Karpas-422 (cell line): ENCODE data around the gene CDK15. TPM values are rescaled to one million over a fixed set of nuclear protein-coding genes. Genes with fewer than 3 reads are reported as not detected.
A peak's percentile ranks its signal among the peaks of the same experiment; 100 is the strongest.

Experiments used
- DNase-seq: peaks from one replicate; pipeline ENCODE4 v3.0.0-alpha.2; 2015
- H2AFZ ChIP-seq: fragments of 200-600 bp; sonication (generic); 2 replicates; pipeline ENCODE4 v1.6.1; 2014; ENCODE audit warnings: antibody characterized with exemption, low read length, mixed read lengths
- H3K27ac ChIP-seq: fragments of 200-600 bp; sonication (generic); 2 replicates; pipeline ENCODE4 v1.5.1; 2014; ENCODE audit warnings: mild to moderate bottlenecking, low read length, moderate library complexity
- H3K27me3 ChIP-seq: fragments of 200-600 bp; sonication (generic); 2 replicates; pipeline ENCODE4 v1.6.1; 2014; ENCODE audit warnings: low read length, mixed read lengths
- H3K36me3 ChIP-seq: fragments of 200-600 bp; sonication (generic); 2 replicates; pipeline ENCODE4 v1.6.1; 2014; ENCODE audit warnings: low read length, mixed read lengths; ENCODE audit not compliant: insufficient read depth
- H3K4me1 ChIP-seq: fragments of 200-600 bp; sonication (generic); 2 replicates; pipeline ENCODE4 v1.6.1; 2014; ENCODE audit warnings: mild to moderate bottlenecking, low read length, mixed read lengths
- H3K4me2 ChIP-seq: fragments of 200-600 bp; sonication (generic); 2 replicates; pipeline ENCODE4 v1.6.1; 2014; ENCODE audit warnings: low read length, low read depth, mild to moderate bottlenecking; ENCODE audit not compliant: poor library complexity, severe bottlenecking
- H3K4me3 ChIP-seq: fragments of 200-600 bp; sonication (generic); 2 replicates; pipeline ENCODE4 v1.5.1; 2014; ENCODE audit warnings: mild to moderate bottlenecking, antibody characterized with exemption, low read length, mixed read lengths
- H3K79me2 ChIP-seq: fragments of 200-600 bp; sonication (generic); 2 replicates; pipeline ENCODE4 v1.6.1; 2014; ENCODE audit warnings: mild to moderate bottlenecking, low read length, mixed read lengths
- H3K9ac ChIP-seq: fragments of 200-600 bp; sonication (generic); 2 replicates; pipeline ENCODE4 v1.6.0; 2014; ENCODE audit warnings: low read length
- H3K9me2 ChIP-seq: fragments of 200-600 bp; sonication (generic), shearing (Covaris generic); replicated peaks from 2 replicates; pipeline ENCODE4 v1.6.0; 2014; ENCODE audit warnings: mild to moderate bottlenecking, low read length, moderate library complexity; ENCODE audit not compliant: insufficient read depth
- H3K9me3 ChIP-seq: fragments of 300-700, 200-600 bp; sonication (generic); 2 replicates; pipeline ENCODE4 v1.6.1; 2014; ENCODE audit warnings: low read length, mixed read lengths
- H4K20me1 ChIP-seq: fragments of 200-600 bp; sonication (generic); 2 replicates; pipeline ENCODE4 v1.6.1; 2014; ENCODE audit warnings: mild to moderate bottlenecking, antibody characterized with exemption, low read length, low read depth; ENCODE audit not compliant: insufficient read depth
- total RNA-seq: library from RNA; depleted of rRNA; stranded (reverse); fragments of >200 nt; shearing (Covaris generic); gene quantifications from 2 replicates; pipeline ENCODE4 v1.2.3, GENCODE V29; 2014; ENCODE audit warnings: low replicate concordance

Gene CDK15
- total RNA-seq, 1 experiment from 2014 or later, result not detected

GRCh38 chr2:201855356-201855755, 49.0 kb downstream of the CDK15 start:
- no peak overlapping the region for H2AFZ ChIP-seq
- H3K27me3 ChIP-seq, result no peaks in the 10 kb centered on the region
- no peak overlapping the region for H3K27ac ChIP-seq
- H3K4me3 ChIP-seq, result no peak overlapping the region
- H3K4me2 ChIP-seq, result no peak overlapping the region
- no peak overlapping the region for H3K9ac ChIP-seq
- no peaks in the 10 kb centered on the region for H4K20me1 ChIP-seq
- no peaks in the 10 kb centered on the region for H3K36me3 ChIP-seq
- H3K9me3 ChIP-seq, result no peaks in the 10 kb centered on the region
- no peaks in the 10 kb centered on the region for H3K79me2 ChIP-seq
- peaks cover 14% of the 10 kb centered on the region for H3K4me1 ChIP-seq
- no peak for DNase-seq
- no peaks in the 10 kb centered on the region for H3K9me2 ChIP-seq

DNA sequence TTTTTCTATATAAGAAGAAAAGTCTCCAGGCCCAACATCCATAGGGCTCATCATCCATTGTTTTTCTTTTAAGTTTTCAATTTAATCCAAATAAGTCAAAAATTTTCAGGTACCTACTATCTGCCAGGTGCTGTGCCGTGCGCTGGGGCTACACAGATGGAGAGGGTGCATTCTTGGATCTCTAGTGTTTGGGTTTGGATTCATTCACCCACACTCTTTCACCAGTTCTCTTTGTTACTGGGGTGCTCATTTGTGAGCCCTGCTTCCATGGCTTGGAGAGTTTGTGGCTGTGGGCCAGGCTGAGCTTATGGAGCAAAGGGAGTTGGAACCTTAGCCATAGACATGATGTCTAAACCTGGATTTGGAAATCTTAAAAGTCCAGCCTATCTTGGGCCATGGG, 51.0 kb downstream of the CDK15 start:
- Histone ChIP-seq H3K79me2 (no peaks in the 10 kb centered on the region), H3K9me2 (no peaks in the 10 kb centered on the region), H3K4me1 (peaks cover 21% of the 10 kb centered on the region), H3K9me3 (no peaks in the 10 kb centered on the region), H4K20me1 (no peaks in the 10 kb centered on the region), H3K4me3 (no peak overlapping the region), H3K4me2 (no peak overlapping the region), H2AFZ (no peak overlapping the region), H3K36me3 (no peaks in the 10 kb centered on the region), H3K27ac (no peak overlapping the region), H3K27me3 (no peaks in the 10 kb centered on the region), H3K9ac (no peak overlapping the region)
- DNase-seq, result no peak

DNA sequence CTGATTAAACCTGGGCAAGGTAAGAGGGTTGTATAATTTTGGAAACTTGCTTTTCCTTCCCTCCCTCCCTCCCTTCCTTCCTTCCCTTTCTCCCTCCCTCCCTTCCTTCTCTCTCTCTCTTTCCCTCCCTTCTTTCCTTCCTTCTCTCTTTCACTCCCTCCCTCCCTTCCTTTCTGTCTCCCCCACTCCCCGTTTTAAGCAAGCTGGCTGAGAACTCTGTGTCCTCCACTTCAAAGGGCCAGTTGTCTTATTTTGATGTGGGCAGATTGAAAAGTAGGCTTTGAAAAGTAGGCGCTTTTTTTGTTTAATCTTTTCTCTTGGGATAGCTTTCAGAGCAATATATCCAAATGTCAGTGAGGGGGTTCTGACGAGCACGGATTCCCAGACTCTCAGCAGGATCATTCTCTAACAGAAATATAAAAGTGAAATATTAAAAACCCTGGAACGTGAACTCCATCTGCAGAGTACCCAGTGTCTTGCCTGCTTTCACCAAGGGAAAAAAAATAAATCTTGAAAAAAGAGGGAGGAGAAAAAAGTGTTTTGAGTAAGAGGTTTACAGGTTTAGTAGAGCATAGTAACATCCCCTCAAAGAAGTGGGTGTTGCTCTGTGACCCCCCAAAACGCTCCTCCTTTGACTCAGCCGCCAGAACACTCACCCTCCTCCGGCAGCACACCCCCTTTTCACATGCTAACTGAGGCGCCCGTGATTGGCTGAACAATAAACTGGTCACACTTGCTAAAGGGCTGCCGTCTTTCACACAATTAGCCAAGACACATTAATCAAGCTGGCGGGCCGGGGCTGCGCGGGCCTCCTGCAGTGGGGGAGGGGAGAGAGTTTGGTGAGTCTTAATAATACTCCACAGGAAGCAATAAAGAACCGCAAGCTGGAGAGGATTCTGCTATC, 52.2 kb downstream of the CDK15 start:
- Histone ChIP-seq H3K27ac (no peak overlapping the region), H3K9me2 (no peaks in the 10 kb centered on the region), H2AFZ (peak overlapping the region; percentile 66; the same call in 1 of the 2 replicates), H3K4me2 (peak overlapping the region; percentile 63), H4K20me1 (no peaks in the 10 kb centered on the region), H3K36me3 (no peaks in the 10 kb centered on the region), H3K79me2 (no peaks in the 10 kb centered on the region), H3K4me1 (peaks cover 24% of the 10 kb centered on the region), H3K4me3 (peak overlapping the region; percentile 27; the same call in 1 of the 2 replicates), H3K9me3 (no peaks in the 10 kb centered on the region), H3K27me3 (no peaks in the 10 kb centered on the region), H3K9ac (peak overlapping the region; percentile 14)
- DNase-seq, result peak; percentile 79

- Histone ChIP-seq H3K4me2 (no peak overlapping the region), H3K9me3 (no peaks in the 10 kb centered on the region), H3K9me2 (no peaks in the 10 kb centered on the region), H3K9ac (no peak overlapping the region), H3K4me1 (peaks cover 24% of the 10 kb centered on the region), H2AFZ (no peak overlapping the region), H3K27me3 (no peaks in the 10 kb centered on the region), H4K20me1 (no peaks in the 10 kb centered on the region), H3K36me3 (no peaks in the 10 kb centered on the region), H3K79me2 (no peaks in the 10 kb centered on the region), H3K4me3 (no peak overlapping the region), H3K27ac (no peak overlapping the region)
- DNase-seq, result no peak
These were observed 53.6 kb downstream of the CDK15 start for GRCh38 chr2:201859949-201860348.

- H2AFZ ChIP-seq, result peak overlapping the region; percentile 13; the same call in 1 of the 2 replicates
- no peak overlapping the region for H3K9ac ChIP-seq
- H3K9me3 ChIP-seq, result no peaks in the 10 kb centered on the region
These were observed 54.3 kb downstream of the CDK15 start for GRCh38 chr2:201860636-201861066.

DNA sequence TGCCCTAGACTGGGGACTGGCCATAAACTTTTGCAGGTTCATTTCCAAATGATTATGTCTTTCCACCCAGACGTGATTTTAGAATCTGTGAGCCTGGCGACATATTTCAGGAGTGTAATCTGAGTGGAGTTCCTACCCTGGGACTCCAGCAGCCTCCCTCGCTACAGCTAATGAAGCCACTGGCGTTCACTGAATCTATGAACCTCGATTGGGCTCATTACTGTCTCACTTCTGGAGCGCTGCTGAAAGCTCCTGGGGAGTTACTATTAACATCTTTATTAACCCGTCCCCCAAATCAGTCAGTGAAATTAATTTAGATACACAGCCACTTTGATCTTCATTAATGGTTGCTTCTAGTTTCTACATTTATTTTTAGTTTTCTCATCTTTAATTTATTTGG, 56.5 kb downstream of the CDK15 start:
- DNase-seq, result no peak
- no peaks in the 10 kb centered on the region for H3K79me2 ChIP-seq
- no peaks in the 10 kb centered on the region for H3K27me3 ChIP-seq
- H3K4me2 ChIP-seq, result no peak overlapping the region
- H3K9me2 ChIP-seq, result no peaks in the 10 kb centered on the region
- no peaks in the 10 kb centered on the region for H3K36me3 ChIP-seq
- H3K4me3 ChIP-seq, result no peak overlapping the region
- H3K9me3 ChIP-seq, result no peaks in the 10 kb centered on the region
- peaks cover 24% of the 10 kb centered on the region for H3K4me1 ChIP-seq
- no peak overlapping the region for H3K27ac ChIP-seq
- no peaks in the 10 kb centered on the region for H4K20me1 ChIP-seq
- no peak overlapping the region for H2AFZ ChIP-seq
- no peak overlapping the region for H3K9ac ChIP-seq

More at GRCh38 chr2:201860636-201861066, 54.3 kb downstream of the CDK15 start:
- Histone ChIP-seq H3K27ac (no peak overlapping the region), H3K36me3 (no peaks in the 10 kb centered on the region), H4K20me1 (no peaks in the 10 kb centered on the region), H3K9me2 (no peaks in the 10 kb centered on the region), H3K79me2 (no peaks in the 10 kb centered on the region), H3K4me3 (no peak overlapping the region), H3K4me2 (no peak overlapping the region), H3K27me3 (no peaks in the 10 kb centered on the region), H3K4me1 (peaks cover 24% of the 10 kb centered on the region)
- DNase-seq, result peak; percentile 90

DNA sequence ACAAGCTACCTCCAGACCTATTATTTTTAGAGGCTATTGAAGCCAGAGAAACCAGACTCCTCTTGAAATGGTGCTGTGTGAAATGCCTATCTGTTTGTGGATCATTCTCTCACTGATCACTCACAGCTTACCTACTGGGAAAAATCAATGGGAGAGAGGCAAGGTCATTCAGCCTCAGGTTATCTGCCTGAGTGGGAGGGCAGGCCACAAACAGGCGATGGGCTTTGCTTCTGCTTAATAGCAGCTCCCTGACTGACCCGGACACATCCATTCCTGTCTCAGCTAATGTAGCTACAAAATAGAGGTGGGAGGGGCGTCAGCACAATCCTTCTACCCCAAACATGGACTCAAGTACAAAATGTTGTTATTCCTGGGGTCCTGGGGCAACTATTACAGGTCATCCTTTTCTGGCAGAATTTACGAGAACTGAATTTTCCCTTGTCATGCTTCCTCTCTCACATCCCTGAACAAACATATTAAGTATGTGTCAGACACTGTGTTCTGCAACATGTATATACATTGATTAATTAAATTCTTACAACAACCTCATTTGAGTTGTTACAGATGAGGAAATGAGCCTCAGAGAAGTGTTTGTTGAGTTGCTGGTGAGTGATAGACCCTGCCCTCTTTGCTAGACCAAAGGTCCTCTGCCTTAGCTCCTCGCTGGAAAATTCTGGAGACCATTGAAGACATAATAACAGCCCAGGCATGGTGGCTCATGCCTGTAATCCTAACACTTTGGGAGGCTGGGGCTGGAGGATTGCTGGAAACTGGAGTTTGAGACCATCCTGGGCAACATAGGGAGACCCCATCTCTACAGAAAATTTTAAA, 60.5 kb downstream of the CDK15 start:
- Histone ChIP-seq H3K9ac (no peak overlapping the region), H3K36me3 (no peaks in the 10 kb centered on the region), H3K4me3 (no peak overlapping the region), H3K9me3 (no peaks in the 10 kb centered on the region), H2AFZ (no peak overlapping the region), H3K79me2 (no peaks in the 10 kb centered on the region), H3K4me1 (peaks cover 8% of the 10 kb centered on the region), H3K27ac (no peak overlapping the region), H4K20me1 (no peaks in the 10 kb centered on the region), H3K9me2 (no peaks in the 10 kb centered on the region), H3K27me3 (no peaks in the 10 kb centered on the region), H3K4me2 (no peak overlapping the region)
- DNase-seq, result no peak

- no peak for DNase-seq
- Histone ChIP-seq H3K9ac (no peak overlapping the region), H3K4me2 (no peak overlapping the region)
These were observed 65.1 kb downstream of the CDK15 start for GRCh38 chr2:201871471-201871870.

More at GRCh38 chr2:201871471-201871870, 65.1 kb downstream of the CDK15 start:
- no peaks in the 10 kb centered on the region for H3K27me3 ChIP-seq
- H3K36me3 ChIP-seq, result no peaks in the 10 kb centered on the region
- H4K20me1 ChIP-seq, result no peaks in the 10 kb centered on the region
- H3K9me2 ChIP-seq, result no peaks in the 10 kb centered on the region
- no peaks in the 10 kb centered on the region for H3K79me2 ChIP-seq
- H3K27ac ChIP-seq, result no peak overlapping the region
- H3K4me1 ChIP-seq, result peaks cover 14% of the 10 kb centered on the region
- no peaks in the 10 kb centered on the region for H3K9me3 ChIP-seq
- no peak overlapping the region for H3K4me3 ChIP-seq
- H2AFZ ChIP-seq, result no peak overlapping the region
